Neural progenitor cell (in vitro differentiated cells): ENCODE measurements around the gene NIBAN1.

Source experiments
- EZH2 ChIP-seq: fragments of 200-600 bp; sonication (generic); IDR thresholded peaks from 2 replicates; pipeline ENCODE4 v1.6.1; 2017; ENCODE audit warnings: antibody characterized with exemption, mild to moderate bottlenecking, moderate library complexity
- EZH2phosphoT487 ChIP-seq: fragments of 200-600 bp; sonication (generic); IDR thresholded peaks from 2 replicates; pipeline ENCODE4 v1.6.1; 2017; ENCODE audit warnings: antibody characterized with exemption
- TF ChIP-seq, protein P1 (sequence below): fragments of 200-600 bp; sonication (generic); IDR thresholded peaks from 2 replicates; pipeline ENCODE4 v1.5.1; 2017; ENCODE audit warnings: antibody characterized with exemption, mild to moderate bottlenecking

DNA sequence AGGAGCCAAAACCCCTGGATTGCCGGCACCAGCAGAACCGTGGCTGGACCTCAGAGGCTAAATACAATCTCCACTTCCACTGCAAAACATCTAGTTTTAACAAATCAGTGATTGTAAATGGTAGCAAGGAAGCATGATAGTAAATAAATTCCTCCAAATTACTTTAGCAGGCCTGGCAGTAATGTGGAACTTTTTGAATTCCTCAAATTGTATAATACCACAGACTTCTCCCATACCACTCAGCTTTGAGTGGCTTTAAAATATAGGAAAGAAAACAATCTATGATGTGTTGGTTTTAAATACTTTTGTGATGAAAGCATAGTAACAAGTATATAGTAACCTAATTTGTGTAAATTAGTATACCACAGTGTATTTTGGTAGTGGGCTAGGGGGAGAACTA lies 34.1 kb downstream of the NIBAN1 start:
- TF ChIP-seq, protein P1, sequence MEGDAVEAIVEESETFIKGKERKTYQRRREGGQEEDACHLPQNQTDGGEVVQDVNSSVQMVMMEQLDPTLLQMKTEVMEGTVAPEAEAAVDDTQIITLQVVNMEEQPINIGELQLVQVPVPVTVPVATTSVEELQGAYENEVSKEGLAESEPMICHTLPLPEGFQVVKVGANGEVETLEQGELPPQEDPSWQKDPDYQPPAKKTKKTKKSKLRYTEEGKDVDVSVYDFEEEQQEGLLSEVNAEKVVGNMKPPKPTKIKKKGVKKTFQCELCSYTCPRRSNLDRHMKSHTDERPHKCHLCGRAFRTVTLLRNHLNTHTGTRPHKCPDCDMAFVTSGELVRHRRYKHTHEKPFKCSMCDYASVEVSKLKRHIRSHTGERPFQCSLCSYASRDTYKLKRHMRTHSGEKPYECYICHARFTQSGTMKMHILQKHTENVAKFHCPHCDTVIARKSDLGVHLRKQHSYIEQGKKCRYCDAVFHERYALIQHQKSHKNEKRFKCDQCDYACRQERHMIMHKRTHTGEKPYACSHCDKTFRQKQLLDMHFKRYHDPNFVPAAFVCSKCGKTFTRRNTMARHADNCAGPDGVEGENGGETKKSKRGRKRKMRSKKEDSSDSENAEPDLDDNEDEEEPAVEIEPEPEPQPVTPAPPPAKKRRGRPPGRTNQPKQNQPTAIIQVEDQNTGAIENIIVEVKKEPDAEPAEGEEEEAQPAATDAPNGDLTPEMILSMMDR: no peak
- no peak for TF ChIP-seq EZH2
- TF ChIP-seq EZH2phosphoT487: no peak
